Fibroblast of lung (primary cell): ENCODE data around the gene RIPK4. TPM values are rescaled to one million over a fixed set of nuclear protein-coding genes. Genes with fewer than 3 reads are reported as not detected.

Experiments
- DNase-seq, 2 donors: peaks; one replicate each; pipeline versions ENCODE4 v3.0.0 to v3.0.0-alpha.2; 2010; ENCODE audit warnings: low read depth in 2 of 2
- H2AFZ ChIP-seq: 2 replicates; pipeline ENCODE4 v1.5.1; 2012; ENCODE audit warnings: low read length, control low read depth, inconsistent platforms
- H3K27ac ChIP-seq: 2 replicates; pipeline ENCODE4 v1.5.1; 2011; ENCODE audit warnings: low read length, control low read depth; ENCODE audit not compliant: insufficient read depth
- H3K27me3 ChIP-seq: 2 replicates; pipeline ENCODE4 v1.5.1; 2011; ENCODE audit warnings: mild to moderate bottlenecking, low read length; ENCODE audit not compliant: control insufficient read depth, insufficient read depth
- H3K36me3 ChIP-seq: 2 replicates; pipeline ENCODE4 v1.5.1; 2011; ENCODE audit warnings: low read length; ENCODE audit not compliant: control insufficient read depth, insufficient read depth
- H3K4me1 ChIP-seq: 2 replicates; pipeline ENCODE4 v1.5.1; 2011; ENCODE audit warnings: low read length; ENCODE audit not compliant: control insufficient read depth, insufficient read depth; ENCODE audit errors: extremely low read depth
- H3K4me2 ChIP-seq: 2 replicates; pipeline ENCODE4 v1.5.1; 2011; ENCODE audit warnings: low read length, control low read depth; ENCODE audit not compliant: insufficient read depth; ENCODE audit errors: extremely low read depth
- H3K4me3 ChIP-seq, 4 experiments: fragments of 200-600 bp in 1 of 4; sonication (generic) in 1 of 4; replicated peaks in 1 of 4; 2 replicates each; pipeline ENCODE4 v1.5.1; 2011 to 2016; ENCODE audit warnings: low read length in 4 of 4, low read depth in 3 of 4, mild to moderate bottlenecking in 3 of 4, control low read depth in 2 of 4, inconsistent platforms in 1 of 4, mixed read lengths in 1 of 4; ENCODE audit not compliant: insufficient read depth in 1 of 4; ENCODE audit errors: control extremely low read depth in 1 of 4
- H3K79me2 ChIP-seq: 2 replicates; pipeline ENCODE4 v1.5.1; 2012; ENCODE audit warnings: mild to moderate bottlenecking, low read length, inconsistent platforms; ENCODE audit not compliant: control insufficient read depth, insufficient read depth
- H3K9ac ChIP-seq: 2 replicates; pipeline ENCODE4 v1.5.1; 2011; ENCODE audit warnings: mild to moderate bottlenecking, low read length, control low read depth; ENCODE audit not compliant: insufficient read depth
- H3K9me3 ChIP-seq: 2 replicates; pipeline ENCODE4 v1.5.1; 2012; ENCODE audit warnings: low read depth, low read length; ENCODE audit not compliant: control insufficient read depth, insufficient read depth
- H4K20me1 ChIP-seq: 2 replicates; pipeline ENCODE4 v1.5.1; 2011; ENCODE audit warnings: low read length; ENCODE audit not compliant: control insufficient read depth, insufficient read depth; ENCODE audit errors: extremely low read depth
- EZH2 ChIP-seq: IDR thresholded peaks from 2 replicates; pipeline ENCODE4 v1.5.1; 2012; ENCODE audit warnings: low read length, control low read depth, mild to moderate bottlenecking; ENCODE audit errors: missing control alignments
- polyA plus RNA-seq, 2 donors: library from polyadenylated mRNA; depleted of rRNA in 1 of 2; stranded (reverse) in 1 of 2; unstranded in 1 of 2; fragments of >200 nt; gene quantifications; 2 replicates each; pipeline ENCODE4 v1.2.1, GENCODE V29; 2011 to 2012; ENCODE audit warnings: missing spikeins in 1 of 2
- total RNA-seq: library from RNA; depleted of rRNA; stranded (reverse); fragments of >200 nt; gene quantifications from 2 replicates; pipeline ENCODE4 v1.2.1, GENCODE V29; 2014
- TF ChIP-seq, protein P1 (sequence below), 2 donors: IDR thresholded peaks in 1 of 2; conservative IDR thresholded peaks in 1 of 2; 1 replicate in 1 of 2; 2 replicates in 1 of 2; pipeline ENCODE4 v1.5.1; 2011 to 2012; ENCODE audit warnings: low read length in 2 of 2, control low read depth in 1 of 2, inconsistent platforms in 1 of 2, low read depth in 1 of 2, mild to moderate bottlenecking in 1 of 2

RIPK4 gene
- total and polyA plus RNA-seq, 2 donors (not counting 1 experiment from before 2014, with no cell fraction given) = under 0.01 TPM; not detected in 1

DNA sequence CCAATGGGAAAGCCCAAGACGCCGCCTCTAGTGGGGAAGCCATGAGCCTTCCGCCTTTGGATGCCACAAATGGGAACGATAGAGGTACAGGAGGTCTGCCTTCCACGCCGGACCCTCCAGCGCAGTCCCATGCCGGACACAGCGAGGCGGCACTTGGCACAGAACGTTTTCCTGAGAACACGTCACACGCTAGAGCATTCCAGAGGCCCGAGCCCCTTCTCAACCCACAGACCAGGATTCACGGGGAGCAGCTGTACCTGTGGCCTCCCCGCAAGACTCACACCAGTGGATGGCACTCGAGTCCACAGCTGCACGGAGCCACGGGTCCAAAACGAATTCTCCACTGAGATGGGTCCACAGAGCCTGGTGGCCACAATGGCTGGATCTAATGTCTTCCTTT is 31.5 kb upstream of the RIPK4 start:
- Histone ChIP-seq H3K27me3 (no peaks in the 10 kb centered on the region), H3K79me2 (no peaks in the 10 kb centered on the region), H3K9me3 (no peaks in the 10 kb centered on the region), H3K27ac (no peak overlapping the region), H3K36me3 (peaks cover 11% of the 10 kb centered on the region), H3K4me2 (no peak overlapping the region), H4K20me1 (no peaks in the 10 kb centered on the region), H3K4me1 (peaks cover 4% of the 10 kb centered on the region), H3K9ac (no peak overlapping the region), H3K4me3 (no peak overlapping the region), H2AFZ (no peak overlapping the region)
- no peak for TF ChIP-seq EZH2
- TF ChIP-seq, protein P1, sequence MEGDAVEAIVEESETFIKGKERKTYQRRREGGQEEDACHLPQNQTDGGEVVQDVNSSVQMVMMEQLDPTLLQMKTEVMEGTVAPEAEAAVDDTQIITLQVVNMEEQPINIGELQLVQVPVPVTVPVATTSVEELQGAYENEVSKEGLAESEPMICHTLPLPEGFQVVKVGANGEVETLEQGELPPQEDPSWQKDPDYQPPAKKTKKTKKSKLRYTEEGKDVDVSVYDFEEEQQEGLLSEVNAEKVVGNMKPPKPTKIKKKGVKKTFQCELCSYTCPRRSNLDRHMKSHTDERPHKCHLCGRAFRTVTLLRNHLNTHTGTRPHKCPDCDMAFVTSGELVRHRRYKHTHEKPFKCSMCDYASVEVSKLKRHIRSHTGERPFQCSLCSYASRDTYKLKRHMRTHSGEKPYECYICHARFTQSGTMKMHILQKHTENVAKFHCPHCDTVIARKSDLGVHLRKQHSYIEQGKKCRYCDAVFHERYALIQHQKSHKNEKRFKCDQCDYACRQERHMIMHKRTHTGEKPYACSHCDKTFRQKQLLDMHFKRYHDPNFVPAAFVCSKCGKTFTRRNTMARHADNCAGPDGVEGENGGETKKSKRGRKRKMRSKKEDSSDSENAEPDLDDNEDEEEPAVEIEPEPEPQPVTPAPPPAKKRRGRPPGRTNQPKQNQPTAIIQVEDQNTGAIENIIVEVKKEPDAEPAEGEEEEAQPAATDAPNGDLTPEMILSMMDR (conservative IDR thresholded peaks at IDR 0.05 in 1 of 2, IDR thresholded peaks at IDR 0.05 in 1 of 2; ENCODE audit: low read depth in 1 of 2, low read length in 2 of 2) = no peak
- no peak for DNase-seq

DNA sequence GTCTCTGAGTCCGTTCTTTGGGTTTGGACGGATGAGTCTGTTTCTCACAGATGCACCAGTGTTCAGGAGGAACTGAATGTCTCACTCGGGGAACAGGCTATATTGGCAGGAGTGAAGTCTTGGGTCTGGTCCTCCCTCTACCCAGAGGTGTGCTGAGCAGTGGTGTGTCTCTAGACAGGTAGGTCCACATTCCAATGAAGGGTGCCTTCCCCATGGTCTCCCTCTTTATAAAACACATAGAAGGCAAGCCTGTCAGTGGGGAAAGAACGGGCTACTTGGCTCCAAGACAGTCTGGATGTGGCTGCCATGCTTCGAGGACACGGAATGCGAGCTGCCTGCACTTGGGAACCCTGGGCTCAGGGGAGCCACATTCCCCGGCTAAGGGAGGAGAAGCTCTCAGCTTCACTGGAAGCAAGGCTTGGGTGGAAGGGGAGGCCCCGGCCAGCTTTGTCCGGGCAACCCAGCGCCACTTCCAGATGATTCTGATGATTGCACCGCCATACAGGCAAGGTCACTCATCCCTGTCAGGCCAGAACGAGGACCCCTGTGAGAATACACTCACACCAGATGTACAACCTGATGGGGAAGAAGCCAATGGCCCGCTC is 29.7 kb upstream of the RIPK4 start:
- TF ChIP-seq, protein P1 (conservative IDR thresholded peaks at IDR 0.05 in 1 of 2, IDR thresholded peaks at IDR 0.05 in 1 of 2; ENCODE audit: low read depth in 1 of 2, low read length in 2 of 2) = no peak
- TF ChIP-seq EZH2 = no peak
- Histone ChIP-seq H3K9ac (no peak overlapping the region), H3K4me2 (no peak overlapping the region), H3K9me3 (no peaks in the 10 kb centered on the region), H3K4me3 (no peak overlapping the region), H2AFZ (no peak overlapping the region), H3K27ac (no peak overlapping the region), H3K36me3 (peaks cover 10% of the 10 kb centered on the region), H3K4me1 (no peaks in the 10 kb centered on the region), H4K20me1 (no peaks in the 10 kb centered on the region), H3K79me2 (no peaks in the 10 kb centered on the region), H3K27me3 (no peaks in the 10 kb centered on the region)
- no peak for DNase-seq

- Histone ChIP-seq H3K4me2 (no peak overlapping the region), H3K9ac (no peak overlapping the region), H2AFZ (no peak overlapping the region), H3K27ac (no peak overlapping the region), H3K4me1 (no peaks in the 10 kb centered on the region), H3K27me3 (no peaks in the 10 kb centered on the region), H3K9me3 (no peaks in the 10 kb centered on the region), H3K36me3 (peaks cover 4% of the 10 kb centered on the region), H3K79me2 (no peaks in the 10 kb centered on the region), H3K4me3 (no peak overlapping the region), H4K20me1 (no peaks in the 10 kb centered on the region)
- no peak for DNase-seq
- TF ChIP-seq, protein P1 (conservative IDR thresholded peaks at IDR 0.05 in 1 of 2, IDR thresholded peaks at IDR 0.05 in 1 of 2; ENCODE audit: low read depth in 1 of 2, low read length in 2 of 2) = no peak
- no peak for TF ChIP-seq EZH2
These were observed 28.9 kb upstream of the RIPK4 start for GRCh38 chr21:41795726-41796125.
